ENCODE measurements around the gene DDIT4. TPM values are rescaled to one million over a fixed set of nuclear protein-coding genes. Genes with fewer than 3 reads are reported as not detected.
A peak's percentile ranks its signal among the peaks of the same experiment; 100 is the strongest.

Gene DDIT4
- total and polyA plus RNA-seq, 9 of the 15 experiments (the other 6 are each of a cell fraction or from before 2014, with no cell fraction given), result 8.2 to 675 (median 159) TPM

GRCh38 chr10:72274730-72275350, 1.1 kb downstream of the DDIT4 start (continued):
- no peak; a peak in 1 of 4 replicates for TF ChIP-seq UBTF (IDR thresholded peaks at IDR 0.05; ENCODE audit: borderline replicate concordance in 1 of 2, low read depth in 2 of 2, low read length in 2 of 2)
- no peak for TF ChIP-seq CREB1 (IDR thresholded peaks at IDR 0.05)
- peak; percentile 51; the same call in 1 of the 2 replicates for TF ChIP-seq CREB1 (CRISPR knock-in tag; IDR thresholded peaks at IDR 0.05)
- no peak for TF ChIP-seq ZC3H4 (CRISPR knock-in tag; IDR thresholded peaks at IDR 0.05; ENCODE audit: borderline replicate concordance)
- no peak for TF ChIP-seq ETS2 (tag; IDR thresholded peaks at IDR 0.05; ENCODE audit: borderline replicate concordance, poor library complexity, severe bottlenecking)
- TF ChIP-seq, protein P1, sequence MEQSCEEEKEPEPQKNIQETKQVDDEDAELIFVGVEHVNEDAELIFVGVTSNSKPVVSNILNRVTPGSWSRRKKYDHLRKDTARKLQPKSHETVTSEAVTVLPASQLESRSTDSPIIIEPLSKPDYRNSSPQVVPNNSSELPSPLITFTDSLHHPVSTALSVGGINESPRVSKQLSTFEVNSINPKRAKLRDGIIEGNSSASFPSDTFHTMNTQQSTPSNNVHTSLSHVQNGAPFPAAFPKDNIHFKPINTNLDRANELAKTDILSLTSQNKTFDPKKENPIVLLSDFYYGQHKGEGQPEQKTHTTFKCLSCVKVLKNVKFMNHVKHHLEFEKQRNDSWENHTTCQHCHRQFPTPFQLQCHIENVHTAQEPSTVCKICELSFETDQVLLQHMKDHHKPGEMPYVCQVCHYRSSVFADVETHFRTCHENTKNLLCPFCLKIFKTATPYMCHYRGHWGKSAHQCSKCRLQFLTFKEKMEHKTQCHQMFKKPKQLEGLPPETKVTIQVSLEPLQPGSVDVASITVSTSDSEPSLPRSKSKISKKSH (CRISPR knock-in tag; IDR thresholded peaks at IDR 0.05), result no peak
- TF ChIP-seq ZFP30 (CRISPR knock-in tag; IDR thresholded peaks at IDR 0.05; ENCODE audit: borderline replicate concordance), result no peak
- TF ChIP-seq, protein P2, sequence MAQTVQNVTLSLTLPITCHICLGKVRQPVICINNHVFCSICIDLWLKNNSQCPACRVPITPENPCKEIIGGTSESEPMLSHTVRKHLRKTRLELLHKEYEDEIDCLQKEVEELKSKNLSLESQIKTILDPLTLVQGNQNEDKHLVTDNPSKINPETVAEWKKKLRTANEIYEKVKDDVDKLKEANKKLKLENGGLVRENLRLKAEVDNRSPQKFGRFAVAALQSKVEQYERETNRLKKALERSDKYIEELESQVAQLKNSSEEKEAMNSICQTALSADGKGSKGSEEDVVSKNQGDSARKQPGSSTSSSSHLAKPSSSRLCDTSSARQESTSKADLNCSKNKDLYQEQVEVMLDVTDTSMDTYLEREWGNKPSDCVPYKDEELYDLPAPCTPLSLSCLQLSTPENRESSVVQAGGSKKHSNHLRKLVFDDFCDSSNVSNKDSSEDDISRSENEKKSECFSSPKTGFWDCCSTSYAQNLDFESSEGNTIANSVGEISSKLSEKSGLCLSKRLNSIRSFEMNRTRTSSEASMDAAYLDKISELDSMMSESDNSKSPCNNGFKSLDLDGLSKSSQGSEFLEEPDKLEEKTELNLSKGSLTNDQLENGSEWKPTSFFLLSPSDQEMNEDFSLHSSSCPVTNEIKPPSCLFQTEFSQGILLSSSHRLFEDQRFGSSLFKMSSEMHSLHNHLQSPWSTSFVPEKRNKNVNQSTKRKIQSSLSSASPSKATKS (CRISPR knock-in tag; IDR thresholded peaks at IDR 0.05), result peak; percentile 83
- TF ChIP-seq SIN3A (IDR thresholded peaks at IDR 0.05; ENCODE audit: borderline replicate concordance in 2 of 2, control insufficient read depth in 1 of 2, low read depth in 2 of 2, low read length in 2 of 2), result no peak; a peak in 1 of 4 replicates
- TF ChIP-seq ZNF174 (CRISPR knock-in tag; IDR thresholded peaks at IDR 0.05), result no peak
- TF ChIP-seq CTCFL (IDR thresholded peaks at IDR 0.05; ENCODE audit: borderline replicate concordance, insufficient read depth, low read depth, low read length, poor library complexity, severe bottlenecking), result peak; percentile 75
- no peak for TF ChIP-seq TOE1 (IDR thresholded peaks at IDR 0.05; ENCODE audit: borderline replicate concordance)
- no peak; the same call in 1 of the 2 replicates for TF ChIP-seq TOE1 (CRISPR knock-in tag; IDR thresholded peaks at IDR 0.05; ENCODE audit: borderline replicate concordance, low read depth)
- TF ChIP-seq ZNF699 (CRISPR knock-in tag; IDR thresholded peaks at IDR 0.05; ENCODE audit: insufficient replicate concordance), result no peak
- TF ChIP-seq TRIM28 (IDR thresholded peaks at IDR 0.05), result no peak
- no peak for TF ChIP-seq ZNF785 (CRISPR knock-in tag; IDR thresholded peaks at IDR 0.05)
- TF ChIP-seq ZNF263 (CRISPR knock-in tag; IDR thresholded peaks at IDR 0.05; ENCODE audit: borderline replicate concordance), result peak; percentile 4; the same call in 1 of the 2 replicates
- no peak for TF ChIP-seq MCM5 (IDR thresholded peaks at IDR 0.05; ENCODE audit: low read depth)
